GM23338 (cell line): ENCODE data around the gene PCYT2. TPM values are rescaled to one million over a fixed set of nuclear protein-coding genes. Genes with fewer than 3 reads are reported as not detected.

ENCODE experiments used
- ATAC-seq: fragments of 200-7000 bp; cut with Tn5 transposase; 3 replicates; pipeline ENCODE4 v1.9.1; 2020
- DNase-seq: peaks from one replicate; pipeline ENCODE4 v3.0.0-alpha.2; 2015; ENCODE audit warnings: low spot score
- H2AFZ ChIP-seq: fragments of 200-600 bp; sonication (generic); 2 replicates; pipeline ENCODE4 v1.8.0; 2016; ENCODE audit warnings: antibody characterized with exemption, mild to moderate bottlenecking, moderate library complexity
- H3F3A ChIP-seq: fragments of 200-600 bp; sonication (generic); replicated peaks from 2 replicates; pipeline ENCODE4 v1.8.0; 2017; ENCODE audit warnings: antibody characterized with exemption, mixed run types, low read depth
- H3K27ac ChIP-seq: fragments of 200-600 bp; sonication (generic); 2 replicates; pipeline ENCODE4 v1.6.1; 2016; ENCODE audit warnings: low read depth
- H3K27me3 ChIP-seq: fragments of 200-600 bp; sonication (generic); 2 replicates; pipeline ENCODE4 v1.8.0; 2016; ENCODE audit warnings: mild to moderate bottlenecking, mixed run types, moderate library complexity; ENCODE audit not compliant: insufficient read depth
- H3K36me3 ChIP-seq: fragments of 200-600 bp; sonication (generic); 2 replicates; pipeline ENCODE4 v1.8.0; 2016; ENCODE audit warnings: mild to moderate bottlenecking; ENCODE audit not compliant: insufficient read depth
- H3K4me1 ChIP-seq: fragments of 200-600 bp; sonication (generic); 2 replicates; pipeline ENCODE4 v1.8.0; 2016; ENCODE audit warnings: mild to moderate bottlenecking, moderate library complexity; ENCODE audit not compliant: insufficient read depth
- H3K4me2 ChIP-seq: fragments of 200-600 bp; sonication (generic); 2 replicates; pipeline ENCODE4 v1.7.1; 2017; ENCODE audit warnings: mixed run types
- H3K4me3 ChIP-seq: fragments of 200-600 bp; sonication (generic); 2 replicates; pipeline ENCODE4 v1.6.1; 2016; ENCODE audit warnings: mixed run types
- H3K79me2 ChIP-seq: fragments of 200-600 bp; sonication (generic); replicated peaks from 2 replicates; pipeline ENCODE4 v1.8.0; 2017; ENCODE audit warnings: mild to moderate bottlenecking; ENCODE audit not compliant: insufficient read depth
- H3K9me2 ChIP-seq: fragments of 200-600 bp; sonication (generic); 2 replicates; pipeline ENCODE4 v1.8.0; 2017; ENCODE audit not compliant: insufficient read depth
- H4K20me1 ChIP-seq: fragments of 200-600 bp; sonication (generic); replicated peaks from 2 replicates; pipeline ENCODE4 v1.8.0; 2017; ENCODE audit warnings: mild to moderate bottlenecking; ENCODE audit not compliant: insufficient read depth
- H3K27ac Mint-ChIP-seq: 2 replicates; pipeline ENCODE4 v1.8.0; 2020; ENCODE audit warnings: inconsistent platforms, mild to moderate bottlenecking, moderate library complexity, mixed read lengths
- H3K27me3 Mint-ChIP-seq: 3 replicates; pipeline ENCODE4 v1.8.0; 2022; ENCODE audit warnings: low read depth, mild to moderate bottlenecking, moderate library complexity, mixed read lengths, inconsistent platforms; ENCODE audit not compliant: insufficient read depth, poor library complexity
- H3K36me3 Mint-ChIP-seq: 3 replicates; pipeline ENCODE4 v1.8.0; 2021; ENCODE audit warnings: low read depth, mild to moderate bottlenecking, inconsistent platforms, moderate library complexity, mixed read lengths
- H3K4me1 Mint-ChIP-seq: 3 replicates; pipeline ENCODE4 v1.8.0; 2020; ENCODE audit warnings: mild to moderate bottlenecking, inconsistent platforms, mixed read lengths
- H3K4me3 Mint-ChIP-seq: 3 replicates; pipeline ENCODE4 v1.8.0; 2021; ENCODE audit warnings: moderate library complexity, mild to moderate bottlenecking, inconsistent platforms, mixed read lengths
- H3K9me3 Mint-ChIP-seq: 3 replicates; pipeline ENCODE4 v1.8.0; 2020; ENCODE audit warnings: moderate library complexity, mild to moderate bottlenecking, inconsistent platforms, mixed read lengths
- CREB1 ChIP-seq: fragments of 250-450 bp; sonication (Bioruptor Pico); IDR thresholded peaks from 2 replicates; pipeline ENCODE4 v1.5.0; 2020; ENCODE audit warnings: low read depth, mild to moderate bottlenecking, moderate library complexity
- CTCF ChIP-seq, 2 experiments: fragments of 200-600 bp in 1 of 2; sonication (generic) in 1 of 2; conservative IDR thresholded peaks; 2 replicates each; pipeline versions ENCODE4 v1.5.1 to v1.6.1; 2016 to 2017; ENCODE audit warnings: antibody characterized with exemption in 2 of 2, low read depth in 2 of 2, mild to moderate bottlenecking in 2 of 2, moderate library complexity in 1 of 2
- ETS1 ChIP-seq: IDR thresholded peaks from 2 replicates; pipeline ENCODE4 v1.6.1; 2016; ENCODE audit warnings: antibody characterized with exemption
- EZH2 ChIP-seq: fragments of 200-600 bp; sonication (generic); IDR thresholded peaks from one replicate; pipeline ENCODE4 v1.8.0; 2017; ENCODE audit warnings: antibody characterized with exemption, mild to moderate bottlenecking, low read depth; ENCODE audit not compliant: unreplicated experiment
- EZH2phosphoT487 ChIP-seq: fragments of 200-600 bp; sonication (generic); IDR thresholded peaks from one replicate; pipeline ENCODE4 v1.8.1; 2018; ENCODE audit warnings: antibody characterized with exemption; ENCODE audit not compliant: unreplicated experiment
- JUNB ChIP-seq: IDR thresholded peaks from one replicate; pipeline ENCODE4 v1.6.1; 2016; ENCODE audit warnings: antibody characterized with exemption; ENCODE audit not compliant: unreplicated experiment
- POLR2AphosphoS5 ChIP-seq: IDR thresholded peaks from 2 replicates; pipeline ENCODE4 v1.6.1; 2016; ENCODE audit warnings: antibody characterized with exemption, low read depth
- STAT1 ChIP-seq: IDR thresholded peaks from one replicate; pipeline ENCODE4 v1.6.1; 2016; ENCODE audit warnings: antibody characterized with exemption; ENCODE audit not compliant: unreplicated experiment
- ZNF114 ChIP-seq: fragments of 250-450 bp; sonication (Bioruptor Pico); IDR thresholded peaks from 2 replicates; pipeline ENCODE4 v1.5.0; 2020; ENCODE audit warnings: mild to moderate bottlenecking, moderate library complexity
- ZNF331 ChIP-seq: fragments of 250-450 bp; sonication (Bioruptor Pico); IDR thresholded peaks from 2 replicates; pipeline ENCODE4 v1.5.0; 2020; ENCODE audit warnings: low read depth, mild to moderate bottlenecking, moderate library complexity
- polyA plus RNA-seq: library from polyadenylated mRNA; unstranded; fragments of >200 nt; fragmentation: Nextera tagmentation; extraction: Ambion mirVana; gene quantifications from 2 replicates; pipeline ENCODE4 v1.2.1, GENCODE V29; 2016
- total RNA-seq: library from RNA; depleted of rRNA; stranded (reverse); fragments of >200 nt; shearing (Covaris generic); gene quantifications from 2 replicates; pipeline ENCODE4 v1.2.3, GENCODE V29; 2014

PCYT2 gene
- total and polyA plus RNA-seq, 2 experiments from 2014 or later = 51.6 to 82.9 TPM

GRCh38 chr17:81863833-81864768, 47.1 kb downstream of the PCYT2 start:
- TF ChIP-seq ETS1 = no peak
- no peak for TF ChIP-seq ZNF114
- TF ChIP-seq CTCF (conservative IDR thresholded peaks at IDR 0.05; ENCODE audit: low read depth in 2 of 2) = peak; percentile 17 to 33; a peak in 2 of 4 replicates
- no peak for TF ChIP-seq EZH2
- TF ChIP-seq STAT1 = no peak
- no peak for TF ChIP-seq JUNB
- TF ChIP-seq POLR2AphosphoS5 = 0 out of 2 replicates have a peak, but pooled peaks have one; percentile 27
- no peak for TF ChIP-seq CREB1 (CRISPR knock-in tag)
- no peak overlapping the region for H3K4me2 ChIP-seq
- H3K4me3 ChIP-seq = no peak overlapping the region
- H3K9me2 ChIP-seq = no peaks in the 10 kb centered on the region
- H3K4me1 ChIP-seq = peaks cover 17% of the 10 kb centered on the region
- H2AFZ ChIP-seq = no peak overlapping the region
- no peak overlapping the region for H3K27ac Mint-ChIP-seq
- peak; percentile 58 for DNase-seq
- peaks cover 2% of the 10 kb centered on the region; the same call in 2 of the 3 replicates for H3K9me3 Mint-ChIP-seq
- no peak overlapping the region for H3K27ac ChIP-seq
- 0 out of 2 replicates have a peak, but pooled peaks cover 6% of the 10 kb centered on the region for H3K36me3 ChIP-seq
- H3K4me1 Mint-ChIP-seq = peaks cover 30% of the 10 kb centered on the region
- H3F3A ChIP-seq = peaks cover 62% of the 10 kb centered on the region
- H3K27me3 ChIP-seq = no peaks in the 10 kb centered on the region
- peaks cover 38% of the 10 kb centered on the region for H3K36me3 Mint-ChIP-seq
- H3K27me3 Mint-ChIP-seq = peaks cover 43% of the 10 kb centered on the region
- peaks cover 38% of the 10 kb centered on the region for H4K20me1 ChIP-seq
- H3K79me2 ChIP-seq = peaks cover 43% of the 10 kb centered on the region
- H3K4me3 Mint-ChIP-seq = peak overlapping the region; percentile 42
- ATAC-seq = no peak

GRCh38 chr17:81863123-81863675, 48.0 kb downstream of the PCYT2 start:
- Histone ChIP-seq H3K36me3 (peaks cover 6% of the 10 kb centered on the region; the same call in 1 of the 2 replicates), H3K9me2 (no peaks in the 10 kb centered on the region), H3K27ac (no peak overlapping the region), H3K79me2 (peaks cover 52% of the 10 kb centered on the region), H2AFZ (no peak overlapping the region), H3K4me3 (no peak overlapping the region), H3K4me2 (no peak overlapping the region), H3F3A (peaks cover 61% of the 10 kb centered on the region), H3K27me3 (no peaks in the 10 kb centered on the region), H3K4me1 (peaks cover 16% of the 10 kb centered on the region), H4K20me1 (peaks cover 43% of the 10 kb centered on the region)
- Mint-ChIP-seq H3K4me1 (peaks cover 27% of the 10 kb centered on the region), H3K27ac (no peak overlapping the region), H3K4me3 (peak overlapping the region; percentile 65), H3K27me3 (peaks cover 36% of the 10 kb centered on the region), H3K36me3 (peaks cover 40% of the 10 kb centered on the region), H3K9me3 (peaks cover 2% of the 10 kb centered on the region; the same call in 1 of the 3 replicates)
- ATAC-seq = no peak
- TF ChIP-seq EZH2phosphoT487 (no peak), ETS1 (no peak), POLR2AphosphoS5 (no peak), ZNF331 (CRISPR knock-in tag) (no peak), ZNF114 (no peak), JUNB (no peak), EZH2 (no peak), STAT1 (no peak), CREB1 (CRISPR knock-in tag) (no peak)
- DNase-seq = no peak
